Uterus (tissue), 2 donors: ENCODE measurements around the gene TXNRD2.

Experiments used
- CTCF ChIP-seq, 4 experiments: fragments of 200-600 bp in 2 of 4; fragments of 450-650 bp in 2 of 4; sonication (generic) in 2 of 4; IDR thresholded peaks; one replicate each; pipeline ENCODE4 v1.5.1; 2016 to 2019; ENCODE audit warnings: antibody characterized with exemption in 4 of 4, mild to moderate bottlenecking in 2 of 4, moderate library complexity in 1 of 4
- POLR2A ChIP-seq, 2 donors: fragments of 450-650 bp; IDR thresholded peaks; one replicate each; pipeline ENCODE4 v1.6.1; 2016; ENCODE audit warnings: antibody characterized with exemption in 2 of 2, mild to moderate bottlenecking in 1 of 2, moderate library complexity in 1 of 2

GRCh38 chr22:19875061-19875530 is 66.5 kb downstream of the TXNRD2 start:
- TF ChIP-seq CTCF (IDR thresholded peaks at IDR 0.05): no peak
- no peak for TF ChIP-seq POLR2A (IDR thresholded peaks at IDR 0.05)
